ENCODE results near the gene CACYBP. TPM values are rescaled to one million over a fixed set of nuclear protein-coding genes. Genes with fewer than 3 reads are reported as not detected.

The CACYBP gene
- total RNA-seq, 1 donor from 2014 or later, result 77.4 TPM

GRCh38 chr1:174995916-174996315, 3.8 kb upstream of the CACYBP start:
- no peaks in the 10 kb centered on the region for H3K27me3 ChIP-seq
- no peak overlapping the region for H3K4me3 ChIP-seq
- no peak for DNase-seq (ENCODE audit: low spot score in 2 of 2)
- TF ChIP-seq CTCF (IDR thresholded peaks at IDR 0.05), result no peak
- H3K4me1 ChIP-seq, result peaks cover 0 to 7% of the 10 kb centered on the region in 2 donors
- H3K27ac ChIP-seq, result no peak overlapping the region
- H3K9me3 ChIP-seq, result no peaks in the 10 kb centered on the region
- intact Hi-C loops (cut with DNase I), result loop anchor here (5.0 to 10.0 kb wide), 2 partner anchors 841 to 974 kb away; partner anchors contain the start of genes RABGAP1L and RC3H1
- H3K36me3 ChIP-seq, result no peaks in the 10 kb centered on the region

GRCh38 chr1:174996476-174996875, 3.3 kb upstream of the CACYBP start:
- no peak for DNase-seq (ENCODE audit: low spot score in 2 of 2)
- intact Hi-C loops (cut with DNase I), result loop anchor here (5.0 to 10.0 kb wide), 2 partner anchors 842 to 974 kb away; partner anchors contain the start of genes RABGAP1L and RC3H1
- Histone ChIP-seq H3K27ac (no peak overlapping the region), H3K9me3 (no peaks in the 10 kb centered on the region), H3K4me1 (peaks cover 3 to 12% of the 10 kb centered on the region in 2 donors), H3K27me3 (no peaks in the 10 kb centered on the region), H3K36me3 (no peaks in the 10 kb centered on the region), H3K4me3 (no peak overlapping the region)
- no peak for TF ChIP-seq CTCF (IDR thresholded peaks at IDR 0.05)

DNA sequence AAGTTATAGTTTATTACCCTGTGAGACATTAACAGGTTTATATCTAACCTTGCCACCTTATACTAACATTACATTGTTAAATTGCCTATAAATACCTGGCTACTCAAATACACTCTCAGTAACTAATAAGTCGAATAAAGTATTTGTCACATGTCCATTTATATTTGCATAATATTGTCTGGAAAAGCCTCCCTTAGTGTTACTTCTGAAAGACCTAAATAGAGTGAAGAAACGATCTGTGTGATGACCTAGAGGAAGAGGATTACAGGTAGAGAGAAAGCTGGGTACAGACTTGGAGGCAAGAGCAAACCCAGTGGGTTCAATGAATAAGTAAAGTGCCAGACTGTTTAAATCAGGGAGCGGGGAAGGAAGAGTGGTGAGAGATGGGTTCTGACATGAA, 2.7 kb upstream of the CACYBP start:
- peaks cover 3 to 12% of the 10 kb centered on the region in 2 donors for H3K4me1 ChIP-seq
- intact Hi-C loops (cut with DNase I), result loop anchor here (5.0 to 10.0 kb wide), 2 partner anchors 842 to 975 kb away; partner anchors contain the start of genes RABGAP1L and RC3H1
- H3K27ac ChIP-seq, result no peak overlapping the region
- H3K9me3 ChIP-seq, result no peaks in the 10 kb centered on the region
- TF ChIP-seq CTCF (IDR thresholded peaks at IDR 0.05), result no peak
- no peak for DNase-seq (ENCODE audit: low spot score in 2 of 2)
- no peak overlapping the region for H3K4me3 ChIP-seq
- H3K36me3 ChIP-seq, result no peaks in the 10 kb centered on the region
- no peaks in the 10 kb centered on the region for H3K27me3 ChIP-seq

- Histone ChIP-seq H3K27ac (peak overlapping the region; percentile 95 to 99), H3K4me1 (peaks cover 3 to 25% of the 10 kb centered on the region in 2 donors), H3K9me3 (no peaks in the 10 kb centered on the region), H3K27me3 (no peaks in the 10 kb centered on the region), H3K36me3 (no peaks in the 10 kb centered on the region), H3K4me3 (peak overlapping the region; percentile 77 to 100)
- DNase-seq (ENCODE audit: low spot score in 2 of 2), result peak in 1 of 2 donors; percentile 69
- intact Hi-C loops (cut with DNase I), result loop anchor here (1.0 to 10.0 kb wide), 6 partner anchors 25 to 1174 kb away; partner anchors contain the start of genes CENPL, DARS2, MRPS14 and RABGAP1L
- peak; percentile 49 to 66 (median 60) for TF ChIP-seq CTCF (IDR thresholded peaks at IDR 0.05)
Measured at GRCh38 chr1:174998569-174999215, 1.1 kb upstream of the CACYBP start.

DNA sequence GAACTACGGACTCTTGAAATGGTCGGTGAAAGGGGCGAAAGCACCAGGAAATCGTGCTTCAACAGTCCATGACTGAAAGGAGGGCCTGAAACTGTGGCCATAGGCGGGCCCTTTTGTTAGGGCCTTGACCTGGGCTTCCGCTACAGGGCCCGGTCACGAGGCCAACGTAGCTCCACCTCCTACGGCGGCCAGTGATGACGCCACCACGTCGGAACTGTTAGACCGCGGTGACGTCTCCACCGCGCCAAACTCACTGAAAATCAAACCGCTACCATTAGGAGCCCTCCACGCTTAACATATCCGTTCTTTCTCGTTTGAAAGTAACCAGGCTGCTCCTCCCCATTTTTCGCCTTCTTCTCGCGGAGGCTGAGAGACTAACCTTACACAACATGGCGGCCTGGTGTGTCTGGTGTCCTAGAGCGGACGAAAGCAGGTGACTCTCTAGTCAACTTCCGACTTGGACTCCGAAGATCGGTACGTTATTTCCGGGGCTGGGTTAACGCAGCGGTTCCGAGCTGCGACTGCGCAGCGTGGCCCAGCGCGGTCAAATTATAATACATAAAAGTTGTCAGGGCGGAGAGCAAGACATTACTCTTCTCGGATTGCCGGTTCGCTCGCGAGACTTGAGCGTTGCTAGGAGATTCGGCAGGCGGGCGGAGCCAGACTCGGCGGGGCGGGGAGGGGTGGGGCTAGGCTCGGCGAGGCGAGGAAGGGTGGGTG, 371 bp upstream of the CACYBP start:
- peaks cover 3 to 25% of the 10 kb centered on the region in 2 donors for H3K4me1 ChIP-seq
- intact Hi-C loops (cut with DNase I), result loop anchor here (1.0 to 10.0 kb wide), 6 partner anchors 24 to 1175 kb away; partner anchors contain the start of genes CENPL, DARS2, MRPS14 and RABGAP1L
- no peaks in the 10 kb centered on the region for H3K27me3 ChIP-seq
- no peaks in the 10 kb centered on the region for H3K36me3 ChIP-seq
- no peak for TF ChIP-seq CTCF (IDR thresholded peaks at IDR 0.05)
- peak overlapping the region; percentile 77 to 100 for H3K4me3 ChIP-seq
- DNase-seq (ENCODE audit: low spot score in 2 of 2), result peak; percentile 96 to 99
- no peaks in the 10 kb centered on the region for H3K9me3 ChIP-seq
- peak overlapping the region; percentile 95 to 99 for H3K27ac ChIP-seq
